ENCODE measurements around the gene LRRC75A.
"Not testable (repeated sequence)": the region's sequence is repeated elsewhere in the genome, so short reads cannot be mapped to it uniquely, and the experiment has no call there.

The LRRC75A gene

DNA sequence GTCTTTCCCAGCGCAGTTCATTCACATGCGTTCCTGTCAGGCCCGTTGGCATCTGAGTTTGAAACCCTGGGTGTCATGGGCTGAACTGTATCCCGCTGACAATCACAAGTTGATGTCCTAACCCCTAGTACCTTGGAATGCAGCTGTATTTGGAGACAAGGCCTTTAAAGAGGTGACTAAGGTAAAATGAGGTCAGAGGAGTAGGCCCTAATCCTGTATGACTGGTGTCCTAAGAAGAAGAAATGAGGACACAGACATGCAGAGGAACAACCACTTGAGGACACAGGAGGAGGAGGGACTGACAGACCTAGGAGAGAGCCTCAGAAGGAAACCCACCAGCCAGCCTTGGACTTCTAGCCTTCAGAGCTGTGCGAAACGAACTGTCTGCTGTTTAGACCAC is 43.5 kb downstream of the LRRC75A start:
- no peak for FAIRE-seq

DNA sequence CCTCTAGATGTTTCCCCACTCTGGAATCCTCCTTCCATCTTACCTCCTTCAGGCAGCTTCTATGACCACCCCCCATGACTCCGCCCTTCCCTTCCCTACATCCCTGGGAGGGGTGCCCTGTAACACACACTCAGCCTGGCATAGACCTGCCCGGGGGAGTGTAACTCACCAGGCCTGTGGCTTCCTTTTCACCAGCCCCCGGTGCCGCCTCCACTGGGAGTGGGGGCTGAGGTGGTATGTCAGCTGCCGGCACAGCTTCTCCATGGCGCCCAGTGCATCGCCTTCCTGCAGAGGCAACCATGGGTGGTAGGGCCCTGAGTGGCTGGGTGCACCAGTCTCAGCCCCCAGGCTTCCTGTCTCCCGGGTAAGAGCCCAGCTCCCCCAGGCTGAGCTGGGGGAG is 44.3 kb downstream of the LRRC75A start:
- no peak for FAIRE-seq

DNA sequence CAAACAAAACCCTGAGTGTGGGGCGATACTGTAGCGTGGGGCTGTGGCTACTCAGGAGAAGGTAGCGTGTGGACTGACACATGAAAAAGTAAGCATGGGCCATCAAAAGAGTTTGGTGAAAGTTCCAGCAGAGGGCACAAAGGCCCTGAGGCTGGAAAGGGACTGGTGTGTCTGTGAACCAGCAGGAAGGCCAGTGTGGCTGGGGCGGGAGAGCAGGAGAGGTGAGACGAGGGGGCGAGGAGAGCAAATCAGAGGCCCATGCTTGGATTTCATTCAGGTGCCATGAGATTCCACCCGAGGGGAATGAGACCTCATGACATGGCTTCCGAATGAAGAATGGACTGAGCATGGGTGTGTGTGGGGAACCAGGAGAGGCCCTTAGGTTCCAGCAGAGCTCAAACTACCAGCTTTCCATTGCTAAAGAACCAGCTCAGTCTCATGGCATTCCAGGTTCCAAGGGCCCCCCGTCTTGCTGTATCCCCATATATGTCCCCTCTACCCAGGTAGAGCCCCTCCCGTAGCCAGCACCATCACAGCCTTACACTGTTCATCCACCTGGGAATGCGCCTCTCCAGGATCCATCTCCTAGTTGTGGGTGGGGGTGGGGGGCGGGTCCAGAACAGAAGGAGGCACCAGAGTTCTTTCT is 45.5 kb downstream of the LRRC75A start:
- FAIRE-seq: no peak

DNA sequence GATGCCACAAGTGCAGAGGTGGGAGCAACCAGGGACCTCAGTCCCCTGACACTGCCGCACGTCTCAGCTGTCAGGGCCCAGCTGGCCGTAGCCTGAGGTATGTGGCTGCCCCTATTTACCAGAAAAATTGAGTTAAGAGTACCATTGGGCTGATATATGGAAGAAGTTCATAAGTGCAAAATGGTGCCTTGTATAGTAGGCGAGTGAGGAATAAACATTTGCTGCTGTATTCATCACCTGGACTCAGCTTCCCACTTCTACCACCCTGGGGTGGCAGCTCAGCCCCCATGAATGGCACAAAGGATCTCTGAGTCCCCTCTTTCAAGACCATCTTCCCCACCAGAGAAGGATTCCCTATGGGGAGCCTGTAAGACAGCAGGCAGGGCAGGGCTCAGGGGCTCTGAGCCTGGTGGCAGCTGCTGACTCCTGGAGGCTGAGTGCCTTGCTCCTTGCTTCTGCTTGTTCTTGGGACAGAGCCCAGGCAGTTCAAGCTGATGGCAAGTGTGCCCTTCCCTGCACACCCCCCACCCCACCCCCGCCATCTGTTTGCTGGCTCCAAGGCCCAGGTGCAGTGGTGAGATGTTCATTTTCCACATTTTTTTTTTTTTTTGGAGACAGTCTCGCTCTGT is 47.6 kb downstream of the LRRC75A start:
- no peak for FAIRE-seq

DNA sequence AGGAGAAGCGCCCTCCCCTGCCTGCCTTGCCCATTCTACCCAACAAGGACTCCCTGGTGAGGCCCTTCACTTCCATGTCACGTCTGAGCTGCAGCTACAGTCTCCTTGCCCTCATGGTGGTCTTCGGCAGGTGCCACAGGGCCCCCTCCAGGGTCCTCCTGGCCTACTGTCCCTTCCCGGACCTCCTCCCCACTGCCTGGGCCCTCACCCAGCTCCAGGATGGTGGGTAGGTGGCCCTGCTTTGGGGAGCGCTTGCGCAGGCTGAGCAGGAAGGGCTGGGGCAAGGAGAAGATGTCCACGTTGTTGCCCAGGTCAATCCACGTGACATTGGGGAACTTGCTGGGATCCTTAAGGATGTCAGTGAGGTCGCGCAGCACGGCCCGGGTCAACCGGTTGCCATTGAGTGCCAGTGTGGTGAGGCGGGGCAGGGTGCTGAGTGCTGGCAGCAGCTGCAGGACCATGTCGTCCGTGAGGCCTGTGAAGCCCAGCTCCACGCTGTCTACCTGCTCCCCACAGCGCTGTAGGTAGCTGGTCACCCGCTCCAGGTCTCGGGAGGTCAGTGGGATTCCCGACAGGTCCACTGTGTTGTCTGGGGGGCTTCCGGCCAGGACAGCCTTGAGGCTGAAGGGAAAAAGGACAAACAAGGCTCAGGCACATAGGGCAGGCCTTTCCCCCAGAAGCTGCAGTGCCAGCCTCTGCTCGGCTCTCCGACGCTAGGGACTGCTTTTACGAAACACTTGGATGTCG is 48.3 kb downstream of the LRRC75A start:
- no peak for FAIRE-seq

DNA sequence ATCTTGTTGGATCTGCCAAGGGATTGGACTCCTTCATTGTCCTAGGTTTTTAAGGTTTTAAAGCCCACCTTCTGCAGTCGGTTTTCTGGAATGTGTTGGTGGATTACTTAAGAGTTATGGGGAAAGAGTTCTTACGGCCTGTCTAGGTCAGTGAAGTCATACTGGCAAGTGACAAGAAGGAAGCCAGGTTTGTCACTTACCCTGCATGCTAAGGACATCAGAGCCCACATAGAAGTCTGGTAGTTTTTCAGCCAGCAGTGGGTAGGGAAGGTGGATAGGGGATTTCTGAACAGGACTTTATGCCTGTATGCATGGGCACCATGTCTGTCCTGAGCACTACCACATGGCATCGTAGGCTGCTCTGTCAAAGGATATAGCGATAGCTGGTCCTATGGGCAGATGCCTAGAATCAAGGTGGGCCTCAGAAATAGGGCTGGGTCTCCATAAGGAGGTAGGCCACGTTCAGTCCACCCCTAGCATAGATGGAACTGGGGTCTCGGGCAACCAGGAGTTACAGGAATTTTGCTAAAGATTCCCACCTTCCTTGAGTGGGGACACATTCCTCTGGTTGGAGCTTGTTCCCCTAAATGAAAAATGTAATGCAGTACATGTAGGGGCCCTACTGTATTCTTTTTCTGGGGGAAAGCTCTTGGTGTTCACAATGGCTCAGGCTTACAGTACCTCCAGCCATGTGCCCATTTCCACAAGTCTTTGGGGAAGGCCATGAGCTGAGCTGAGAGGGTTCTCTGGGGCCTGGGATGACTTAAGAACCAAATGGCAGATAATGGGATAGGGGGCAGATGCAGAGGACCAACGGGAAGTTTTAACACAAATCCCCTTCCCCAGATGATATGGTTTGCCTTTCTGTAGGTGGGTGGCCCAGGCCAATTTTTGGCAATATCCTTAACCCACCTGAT is 49.1 kb downstream of the LRRC75A start:
- FAIRE-seq: no peak

DNA sequence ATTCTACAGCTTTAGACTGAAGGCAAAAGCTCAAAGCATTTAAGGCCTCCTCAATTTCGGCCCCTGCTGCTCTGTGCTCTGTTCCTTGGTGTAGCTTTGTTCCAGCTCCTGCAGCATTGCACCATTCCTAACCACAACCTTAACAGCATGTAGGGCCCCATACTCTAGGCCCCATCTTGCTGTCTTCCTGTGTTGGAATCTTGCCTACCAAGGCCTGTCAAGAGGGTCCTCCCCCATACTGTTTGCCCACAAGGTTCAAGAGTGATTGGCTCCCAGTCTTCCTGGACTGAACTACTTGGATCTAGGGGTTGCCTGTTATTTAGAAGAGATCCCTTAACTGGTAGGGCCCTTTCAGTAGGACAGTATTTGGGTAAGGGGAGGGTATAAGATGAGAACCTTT is 49.9 kb downstream of the LRRC75A start:
- no peak for FAIRE-seq

DNA sequence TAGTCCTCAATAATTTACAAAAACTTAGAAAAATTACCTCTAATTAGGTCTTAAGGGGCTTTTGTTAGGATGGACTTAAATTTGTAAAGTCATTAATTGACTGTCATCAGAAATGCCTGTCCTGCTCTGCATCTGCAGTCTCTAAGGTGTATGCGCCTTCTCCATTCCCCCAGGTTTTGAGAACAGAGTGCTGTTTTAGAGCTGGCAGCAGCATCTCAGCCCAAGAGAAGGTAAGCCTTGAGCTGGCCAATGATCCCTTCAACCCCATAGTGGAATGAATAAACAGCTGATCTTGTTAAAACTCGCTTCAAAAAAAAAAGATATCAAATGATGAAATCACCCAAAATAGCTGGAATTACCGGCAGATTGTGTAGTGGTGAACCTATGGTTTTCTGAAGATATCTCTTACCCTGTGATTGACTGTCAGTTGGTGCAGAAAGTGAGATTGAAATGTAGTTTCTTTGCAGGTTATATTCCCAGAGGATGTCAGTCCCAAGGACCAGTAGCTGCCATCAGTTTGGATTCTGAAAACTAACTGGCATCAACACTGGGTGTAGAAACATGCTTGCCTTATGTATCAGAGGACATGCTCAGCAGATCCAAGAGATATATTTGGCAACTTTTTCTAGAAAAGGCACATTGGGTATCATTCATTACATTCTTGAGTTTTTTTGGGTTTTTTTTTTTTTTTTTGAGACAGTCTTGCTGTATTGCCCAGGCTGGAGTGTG is 50.9 kb downstream of the LRRC75A start:
- no peak for FAIRE-seq

DNA sequence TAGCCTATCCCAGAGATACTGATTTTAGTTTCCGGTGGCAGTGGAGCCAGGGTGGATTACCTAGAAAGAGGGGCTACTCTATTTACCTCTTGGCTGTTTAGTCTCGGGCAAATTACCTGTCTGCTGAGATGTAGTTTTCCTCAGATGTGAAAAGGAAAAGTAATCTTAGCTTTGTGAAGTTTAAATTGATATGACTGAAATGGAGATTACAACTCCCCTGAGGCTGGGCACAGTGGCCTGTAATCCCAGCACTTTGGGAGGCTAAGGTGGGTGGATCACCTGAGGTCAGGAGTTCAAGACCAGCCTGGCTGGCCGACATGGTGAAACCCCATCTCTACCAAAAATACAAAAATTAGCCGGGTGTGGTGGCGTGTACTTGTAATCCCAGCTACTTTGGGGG is 51.6 kb downstream of the LRRC75A start:
- not testable (repeated sequence) for FAIRE-seq

DNA sequence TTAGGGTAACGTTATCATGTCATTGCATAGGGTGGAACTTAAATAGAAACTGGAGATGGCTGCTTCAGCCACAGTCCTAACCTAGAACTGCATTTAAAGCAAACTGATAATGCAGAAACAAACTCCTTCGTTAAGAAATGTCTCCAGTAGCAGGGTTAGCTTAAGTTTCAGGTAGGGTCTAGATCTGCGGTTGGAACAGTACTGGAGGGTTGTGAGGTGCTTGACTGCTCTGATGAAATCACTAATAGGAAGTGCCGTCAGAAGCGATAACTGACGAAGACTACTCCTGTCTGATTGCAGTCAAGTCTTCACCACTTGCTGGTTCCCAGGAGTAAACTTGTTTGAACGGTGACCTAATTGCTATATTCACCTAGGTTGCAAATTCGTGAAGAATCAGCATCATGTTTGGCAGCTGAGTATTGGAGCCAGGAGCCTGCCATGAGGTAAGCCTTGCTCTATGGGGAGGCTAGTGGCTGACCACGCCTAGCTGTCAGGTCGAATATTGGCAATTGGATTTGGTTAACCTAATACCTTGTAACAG is 52.1 kb downstream of the LRRC75A start:
- FAIRE-seq: no peak

DNA sequence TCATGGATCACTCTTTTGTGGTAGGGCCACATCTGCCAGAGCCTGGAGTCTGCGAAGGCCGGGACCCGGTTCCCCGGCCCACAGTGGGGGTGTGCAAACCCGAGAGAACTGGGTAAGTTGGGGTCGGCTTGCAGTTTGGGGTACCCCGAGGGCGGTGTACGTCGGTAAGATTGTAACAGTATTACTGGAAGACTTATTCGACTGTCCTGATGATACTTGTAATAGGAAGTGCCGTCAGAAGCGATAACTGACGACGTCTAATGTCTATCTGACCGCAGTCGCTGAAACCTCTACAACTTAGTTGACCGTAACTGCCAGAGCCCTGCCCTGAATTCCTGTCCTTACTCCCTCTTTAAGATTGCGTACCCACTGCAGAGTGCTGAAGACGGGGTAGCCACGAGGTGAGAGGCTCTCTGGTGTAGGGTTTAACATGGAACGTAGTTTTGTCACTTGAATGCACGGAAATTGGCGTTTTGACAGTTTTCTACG is 52.6 kb downstream of the LRRC75A start:
- no peak for FAIRE-seq

DNA sequence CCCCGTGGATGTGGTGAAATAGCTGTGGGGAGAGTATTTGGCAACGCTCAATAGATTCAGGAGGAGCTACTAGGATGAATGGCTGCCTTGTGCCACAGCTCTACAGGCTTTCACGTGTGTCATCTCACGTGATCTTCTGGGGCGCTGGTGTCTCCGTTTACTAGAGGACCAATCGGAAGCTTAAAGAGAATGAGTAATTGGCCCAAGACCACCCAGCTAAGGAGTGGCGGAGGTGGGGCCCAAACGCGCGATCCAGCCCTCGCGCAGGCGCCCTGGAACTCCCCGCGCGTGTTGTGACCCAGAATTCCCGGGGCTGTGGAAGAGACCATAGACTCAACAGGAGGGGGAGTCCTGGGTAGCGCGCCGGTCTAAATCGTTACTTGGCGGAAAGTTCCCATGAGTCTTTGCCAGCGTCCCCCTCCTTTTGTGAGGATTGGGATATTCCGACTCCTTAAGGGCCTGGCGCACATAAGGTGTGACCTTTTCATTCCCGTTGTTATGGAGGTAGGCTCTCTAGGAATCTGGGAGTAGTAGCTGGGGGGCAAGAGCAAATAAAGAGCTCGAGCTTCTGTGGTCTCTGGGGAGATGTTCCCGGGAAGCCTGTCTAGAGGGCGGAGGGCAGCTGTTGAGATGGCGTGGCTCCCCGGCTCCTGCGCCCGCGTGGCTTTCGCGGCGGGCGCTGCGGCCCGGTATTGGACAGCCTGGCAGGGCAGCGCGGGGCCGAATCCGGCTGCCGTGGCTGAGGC is 53.3 kb downstream of the LRRC75A start:
- FAIRE-seq: peak; percentile 96

DNA sequence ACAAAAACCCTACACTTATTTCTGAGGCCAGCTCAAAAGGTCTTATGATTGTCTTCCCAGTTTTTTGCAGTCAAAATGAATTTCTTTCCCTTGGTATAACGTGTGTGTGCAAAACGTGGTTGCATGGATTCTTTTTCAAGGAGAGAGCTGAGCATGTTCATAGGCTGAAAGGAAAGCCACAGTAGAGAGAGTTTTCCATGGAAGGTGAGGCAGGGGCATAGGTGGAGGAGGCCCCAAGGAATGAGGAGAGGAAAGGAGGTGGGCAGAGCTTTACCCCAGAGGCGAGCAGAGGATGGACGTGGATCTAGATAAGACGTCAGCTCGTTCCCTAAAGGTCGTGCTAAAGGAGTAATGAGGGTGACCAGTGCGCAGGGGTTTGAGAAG is 53.8 kb downstream of the LRRC75A start:
- FAIRE-seq: no peak

DNA sequence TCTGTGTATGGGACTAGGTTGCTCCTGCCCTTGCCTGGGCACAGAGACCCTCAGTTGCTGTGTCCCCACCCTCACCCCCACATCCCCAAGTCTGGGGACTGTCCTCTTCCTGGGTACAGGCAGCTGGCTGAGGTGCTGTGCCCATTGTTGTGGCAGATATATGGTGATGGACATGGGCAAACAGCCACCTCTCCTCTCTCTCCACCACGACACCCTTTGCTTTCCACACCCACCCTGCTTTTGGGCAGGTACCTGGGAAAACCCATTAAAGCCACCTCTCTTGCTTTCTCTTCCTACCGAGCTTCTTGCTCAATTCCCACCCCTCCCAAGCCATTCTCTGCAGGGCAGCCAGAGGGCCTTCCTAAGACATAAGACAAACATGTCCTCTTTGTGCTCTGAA is 54.9 kb downstream of the LRRC75A start:
- FAIRE-seq: no peak

DNA sequence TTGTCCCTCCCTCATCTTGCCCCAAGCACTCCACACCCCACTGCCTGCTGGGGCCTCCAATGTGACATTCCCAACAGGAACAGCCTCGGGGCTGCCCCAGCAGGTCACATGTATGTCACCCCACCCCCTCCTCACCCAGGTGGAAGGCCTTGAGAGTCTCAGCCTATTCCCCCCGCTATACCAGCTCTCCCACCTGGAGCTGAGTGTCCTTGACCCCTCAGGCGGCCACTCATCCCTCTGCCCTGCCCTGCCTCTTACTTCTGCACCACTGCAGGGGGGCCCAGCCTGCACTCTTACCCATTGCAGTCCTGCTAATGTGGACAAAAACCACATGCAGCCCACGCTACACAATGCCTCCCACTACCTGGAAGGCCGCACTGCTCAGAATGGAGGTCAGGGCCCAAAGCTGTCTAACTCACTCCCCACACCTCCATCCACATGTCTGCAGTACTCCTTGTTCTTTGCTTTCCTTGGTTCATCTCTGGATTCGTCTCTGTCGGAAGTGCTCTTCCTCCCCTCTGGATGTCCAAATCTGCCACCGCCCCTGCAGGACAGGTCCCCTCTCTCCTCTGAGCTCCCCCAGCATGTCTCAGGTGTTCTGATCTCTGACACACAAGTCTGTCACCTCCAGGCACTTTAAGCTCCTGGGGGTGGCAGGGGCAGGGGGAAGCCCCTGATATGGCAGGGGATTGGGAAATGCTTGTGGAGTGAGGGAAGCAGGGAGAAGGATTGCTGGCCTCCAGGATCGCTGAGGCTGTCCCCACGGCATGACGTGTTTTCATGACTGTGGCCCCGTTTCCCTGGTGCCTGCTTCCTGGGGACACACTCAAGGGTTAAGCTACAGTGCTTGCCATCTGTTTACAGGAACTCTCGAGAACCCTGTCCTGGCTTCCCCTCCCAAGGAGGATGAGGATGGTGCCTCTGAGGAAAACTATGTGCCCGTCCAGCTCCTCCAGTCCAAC is 55.8 kb downstream of the LRRC75A start:
- no peak for FAIRE-seq

DNA sequence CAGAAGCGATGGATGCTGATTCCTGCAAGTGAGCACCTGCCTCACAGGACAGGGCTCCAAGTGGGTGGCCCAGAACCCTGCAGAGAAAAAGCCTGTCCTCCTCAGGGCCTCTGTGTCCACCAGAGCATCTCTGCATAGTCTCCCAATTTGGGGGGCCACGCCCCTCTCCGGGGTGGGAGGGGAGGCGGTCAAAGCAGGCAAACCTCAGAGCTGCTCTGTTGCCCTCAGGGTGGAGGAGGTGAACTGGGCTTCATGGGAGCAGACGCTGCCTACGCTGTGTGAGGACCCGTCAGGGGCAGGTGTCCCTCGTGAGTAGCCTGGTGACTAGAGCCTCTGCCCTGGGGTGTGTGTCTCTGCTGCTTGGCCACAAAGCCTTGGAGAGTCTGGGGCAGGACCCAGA is 57.3 kb downstream of the LRRC75A start:
- no peak for FAIRE-seq

DNA sequence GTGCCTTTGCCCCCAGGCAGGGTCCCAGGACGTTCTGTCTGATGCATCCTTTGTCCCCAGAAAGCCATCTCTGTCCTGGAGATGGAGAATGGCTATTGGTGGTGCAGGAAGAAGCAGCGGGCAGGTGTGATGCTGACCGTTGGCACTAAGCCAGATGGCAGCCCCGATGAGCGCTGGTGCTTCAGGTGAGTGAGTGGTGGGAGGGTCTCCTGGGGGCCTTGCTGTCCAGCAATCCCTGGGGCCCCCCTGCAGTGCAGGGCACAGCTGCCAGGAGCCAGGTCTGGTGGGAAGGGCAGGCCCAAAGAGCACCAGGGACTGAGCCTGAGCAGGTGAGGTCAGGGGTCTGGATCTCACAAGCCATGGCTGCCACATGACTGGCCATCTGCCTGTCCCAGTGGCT is 58.5 kb downstream of the LRRC75A start:
- no peak for FAIRE-seq

DNA sequence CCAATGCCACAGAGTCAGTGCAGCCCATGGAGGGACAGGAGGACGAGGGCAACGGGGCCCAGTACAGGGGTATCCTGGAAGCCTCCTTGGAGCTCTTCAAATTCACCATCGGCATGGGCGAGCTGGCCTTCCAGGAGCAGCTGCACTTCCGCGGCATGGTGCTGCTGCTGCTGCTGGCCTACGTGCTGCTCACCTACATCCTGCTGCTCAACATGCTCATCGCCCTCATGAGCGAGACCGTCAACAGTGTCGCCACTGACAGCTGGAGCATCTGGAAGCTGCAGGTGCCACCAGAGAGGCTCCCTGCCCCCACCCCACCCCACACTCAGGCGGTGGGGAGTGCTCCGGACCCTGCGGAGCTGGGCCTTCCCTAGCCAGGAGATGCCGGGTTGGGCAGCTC is 60.0 kb downstream of the LRRC75A start:
- FAIRE-seq: no peak

DNA sequence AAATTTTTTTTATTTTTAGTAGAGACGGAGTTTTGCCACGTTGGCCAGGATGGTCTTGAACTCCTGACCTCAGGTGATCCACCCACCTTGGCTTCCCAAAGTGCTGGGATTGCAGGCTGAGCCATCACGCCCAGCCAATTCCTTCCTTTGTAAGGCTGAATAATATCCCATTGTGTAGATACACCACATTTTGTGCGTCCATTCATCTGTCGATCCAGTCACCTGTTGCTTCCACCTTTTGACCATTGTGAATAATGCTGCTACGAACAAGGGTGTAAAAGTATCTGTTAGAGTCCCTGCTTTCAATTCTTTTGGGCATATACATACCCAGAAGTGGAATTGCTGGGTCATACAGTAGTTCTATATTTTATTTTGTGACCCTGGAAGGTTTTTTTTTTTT is 61.3 kb downstream of the LRRC75A start:
- no peak for FAIRE-seq

DNA sequence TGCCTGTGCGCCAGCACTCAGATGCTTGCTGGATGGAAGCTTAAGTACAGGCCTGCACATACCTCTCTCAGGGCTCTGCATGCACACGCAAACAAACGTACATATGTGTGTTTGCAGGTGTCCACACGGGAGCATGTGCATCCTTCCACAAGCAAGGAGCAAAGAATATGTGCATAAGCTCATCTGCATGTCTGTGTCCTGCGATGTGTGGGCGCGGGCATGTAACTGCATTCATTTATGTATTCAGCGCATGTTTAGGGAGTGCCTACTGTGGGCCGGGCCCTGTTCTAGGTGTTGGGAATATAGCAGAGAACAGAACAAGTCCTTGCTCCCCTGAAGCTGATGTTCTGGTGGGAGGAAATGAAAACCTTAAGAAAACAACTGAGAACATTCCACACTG is 62.9 kb downstream of the LRRC75A start:
- FAIRE-seq: no peak
